Ascending aorta (tissue), 2 donors: ENCODE data around the gene ZP1. TPM values are rescaled to one million over a fixed set of nuclear protein-coding genes. Genes with fewer than 3 reads are reported as not detected.
A peak's percentile ranks its signal among the peaks of the same experiment; 100 is the strongest.
"Not testable (repeated sequence)": the region's sequence is repeated elsewhere in the genome, so short reads cannot be mapped to it uniquely, and the experiment has no call there.

ENCODE experiments used
- DNase-seq, 2 donors: peaks; one replicate each; pipeline ENCODE4 v3.0.0-alpha.2; 2019; ENCODE audit warnings: low spot score in 2 of 2
- H3K27ac ChIP-seq, 2 donors: fragments of 200-600 bp; sonication (generic); one replicate each; pipeline ENCODE4 v1.5.1; 2016 to 2017; ENCODE audit warnings: mild to moderate bottlenecking in 1 of 2
- H3K27me3 ChIP-seq: fragments of 200-600 bp; sonication (generic); one replicate; pipeline ENCODE4 v1.5.1; 2017
- H3K36me3 ChIP-seq, 2 donors: fragments of 200-600 bp; sonication (generic); one replicate each; pipeline ENCODE4 v1.5.1; 2016
- H3K4me1 ChIP-seq, 2 donors: fragments of 200-600 bp; sonication (generic); one replicate each; pipeline ENCODE4 v1.5.1; 2016 to 2017; ENCODE audit warnings: mild to moderate bottlenecking in 1 of 2
- H3K4me3 ChIP-seq, 2 donors: fragments of 200-600 bp; sonication (generic); one replicate each; pipeline ENCODE4 v1.5.1; 2016 to 2017; ENCODE audit warnings: mild to moderate bottlenecking in 1 of 2
- H3K9me3 ChIP-seq, 2 donors: fragments of 200-600 bp; sonication (generic); one replicate each; pipeline ENCODE4 v1.5.1; 2016
- CTCF ChIP-seq, 3 experiments: fragments of 200-600 bp in 2 of 3; fragments of 450-650 bp in 1 of 3; sonication (generic) in 2 of 3; IDR thresholded peaks; one replicate each; pipeline ENCODE4 v1.5.1; 2016 to 2019; ENCODE audit warnings: antibody characterized with exemption in 3 of 3, mild to moderate bottlenecking in 1 of 3, moderate library complexity in 1 of 3
- intact Hi-C: fragments of 100-400 bp; cut with DNase I; formaldehyde crosslinking; loops from one replicate; pipeline ENCODE4 v1.15.1; 2023
- total RNA-seq: library from RNA; depleted of rRNA; stranded (reverse); fragments of >200 nt; gene quantifications from one replicate; pipeline ENCODE4 v1.1.0, GENCODE V29; 2016

Gene ZP1
- total RNA-seq, 1 donor from 2014 or later: not detected

GRCh38 chr11:60905551-60906113 is 38.3 kb downstream of the ZP1 start:
- H3K4me3 ChIP-seq: peak overlapping the region; percentile 98 to 99
- intact Hi-C loops: loop anchor here (1.0 to 5.0 kb wide), 4 partner anchors 64 to 1343 kb away; partner anchors contain the start of genes OSBP and VPS37C
- DNase-seq: no peak
- no peaks in the 10 kb centered on the region for H3K9me3 ChIP-seq
- peak overlapping the region; percentile 97 to 99 for H3K27ac ChIP-seq
- peaks cover 6 to 18% of the 10 kb centered on the region in 2 donors for H3K4me1 ChIP-seq
- H3K27me3 ChIP-seq: no peaks in the 10 kb centered on the region
- H3K36me3 ChIP-seq: peaks cover 23 to 32% of the 10 kb centered on the region in 2 donors
- TF ChIP-seq CTCF (IDR thresholded peaks at IDR 0.05): no peak

- intact Hi-C loops: loop anchor here (1.0 to 5.0 kb wide), 4 partner anchors 65 to 1344 kb away; partner anchors contain the start of genes OSBP and VPS37C
- Histone ChIP-seq H3K9me3 (no peaks in the 10 kb centered on the region), H3K27ac (peak within 1 kb of the TSS; percentile 97 to 99), H3K27me3 (no peaks in the 10 kb centered on the region), H3K4me3 (peak within 1 kb of the TSS; percentile 98 to 99), H3K4me1 (peaks cover 6 to 18% of the 10 kb centered on the region in 2 donors), H3K36me3 (peaks cover 16 to 25% of the 10 kb centered on the region in 2 donors)
- TF ChIP-seq CTCF (IDR thresholded peaks at IDR 0.05): no peak
- DNase-seq: peak; percentile 87 to 99
These were observed 39.0 kb downstream of the ZP1 start, which contains the start of gene PRPF19 for GRCh38 chr11:60906132-60906972. Gene PRPF19, minus strand, starts transcription at chr11:60906585. Its CDS starts 203 bp downstream, at chr11:60906382.

GRCh38 chr11:60908803-60909202 is 41.5 kb downstream of the ZP1 start:
- intact Hi-C loops: loop anchor here (5.0 kb wide), 2 partner anchors 1292 to 1347 kb away; partner anchors contain the start of gene OSBP
- H3K27me3 ChIP-seq: no peaks in the 10 kb centered on the region
- peaks cover 6 to 26% of the 10 kb centered on the region in 2 donors for H3K4me1 ChIP-seq

GRCh38 chr11:60909680-60910280 is 42.4 kb downstream of the ZP1 start:
- not testable (repeated sequence) for H3K27ac ChIP-seq, H3K9me3 ChIP-seq, H3K27me3 ChIP-seq, H3K36me3 ChIP-seq, H3K4me3 ChIP-seq, DNase-seq
- H3K4me1 ChIP-seq: peaks cover 6 to 24% of the 10 kb centered on the region in 2 donors
- intact Hi-C loops: loop anchor here (5.0 kb wide), 2 partner anchors 1292 to 1347 kb away; partner anchors contain the start of gene OSBP

More at GRCh38 chr11:60908803-60909202, 41.5 kb downstream of the ZP1 start:
- Histone ChIP-seq H3K36me3 (peaks cover 0 to 1% of the 10 kb centered on the region in 2 donors), H3K4me3 (no peak overlapping the region), H3K27ac (no peak overlapping the region), H3K9me3 (no peaks in the 10 kb centered on the region)
- no peak for TF ChIP-seq CTCF (IDR thresholded peaks at IDR 0.05)
- DNase-seq: no peak

- H3K27me3 ChIP-seq: no peaks in the 10 kb centered on the region
- no peak overlapping the region for H3K4me3 ChIP-seq
- no peaks in the 10 kb centered on the region for H3K9me3 ChIP-seq
- no peak for DNase-seq
- intact Hi-C loops: no loop called here
- H3K27ac ChIP-seq: no peak overlapping the region
- no peaks in the 10 kb centered on the region for H3K36me3 ChIP-seq
- H3K4me1 ChIP-seq: peaks cover 2 to 19% of the 10 kb centered on the region in 2 donors
- TF ChIP-seq CTCF (IDR thresholded peaks at IDR 0.05): no peak
These were observed 42.9 kb downstream of the ZP1 start for GRCh38 chr11:60910281-60910687.
